ENCODE results near the gene KIRREL3.

- no peak for TF ChIP-seq POLR2AphosphoS5 (IDR thresholded peaks at IDR 0.05; ENCODE audit: borderline replicate concordance, low read depth, low read length)
- TF ChIP-seq EZH2 (IDR thresholded peaks at IDR 0.05), result no peak
Observed at GRCh38 chr11:126545057-126545555, 455.5 kb downstream of the KIRREL3 start.

Data from SK-N-MC (cell line).